ENCODE data around the gene ESR1.

The ESR1 gene

GRCh38 chr6:152087701-152088100 lies 280.2 kb downstream of the ESR1 start:
- no peak for TF ChIP-seq ZFX (IDR thresholded peaks at IDR 0.05)
- no peak for TF ChIP-seq CTCF (conservative IDR thresholded peaks at IDR 0.05)
- H3K27ac ChIP-seq = no peak overlapping the region

- no peak for TF ChIP-seq CTCF (conservative IDR thresholded peaks at IDR 0.05)
- no peak for TF ChIP-seq ZFX (IDR thresholded peaks at IDR 0.05)
These were observed 282.5 kb downstream of the ESR1 start for GRCh38 chr6:152089992-152090391.

GRCh38 chr6:152091201-152091600 lies 283.7 kb downstream of the ESR1 start:
- TF ChIP-seq CTCF (conservative IDR thresholded peaks at IDR 0.05) (no peak), ZFX (IDR thresholded peaks at IDR 0.05) (no peak)
- H3K27ac ChIP-seq = peak overlapping the region; percentile 72

More at GRCh38 chr6:152089992-152090391, 282.5 kb downstream of the ESR1 start:
- no peak overlapping the region; the same call in 1 of the 2 replicates for H3K27ac ChIP-seq

GRCh38 chr6:152091851-152092341 lies 284.4 kb downstream of the ESR1 start:
- H3K27ac ChIP-seq = peak overlapping the region; percentile 72
- no peak for TF ChIP-seq ZFX (IDR thresholded peaks at IDR 0.05)
- TF ChIP-seq CTCF (conservative IDR thresholded peaks at IDR 0.05) = no peak

- no peak overlapping the region; the same call in 1 of the 2 replicates for H3K27ac ChIP-seq
- TF ChIP-seq ZFX (IDR thresholded peaks at IDR 0.05) (no peak), CTCF (conservative IDR thresholded peaks at IDR 0.05) (no peak)
These were observed 286.2 kb downstream of the ESR1 start for GRCh38 chr6:152093711-152094110.

GRCh38 chr6:152094276-152094675 lies 286.8 kb downstream of the ESR1 start:
- TF ChIP-seq ZFX (IDR thresholded peaks at IDR 0.05) (no peak), CTCF (conservative IDR thresholded peaks at IDR 0.05) (no peak)
- no peak overlapping the region for H3K27ac ChIP-seq

GRCh38 chr6:152094992-152095592 lies 287.6 kb downstream of the ESR1 start:
- TF ChIP-seq ZFX (IDR thresholded peaks at IDR 0.05) = no peak
- TF ChIP-seq CTCF (conservative IDR thresholded peaks at IDR 0.05) = no peak

More at GRCh38 chr6:152094992-152095592, 287.6 kb downstream of the ESR1 start:
- no peak overlapping the region for H3K27ac ChIP-seq

All from C4-2B (cell line).